Aorta (tissue), 5 donors: Measurements from ENCODE around the gene CD300A. TPM values are rescaled to one million over a fixed set of nuclear protein-coding genes. Genes with fewer than 3 reads are reported as not detected.
"Not testable (repeated sequence)": the region's sequence is repeated elsewhere in the genome, so short reads cannot be mapped to it uniquely, and the experiment has no call there.

Experiments used
- ATAC-seq: fragments of 200-7000 bp; cut with Tn5 transposase; one replicate; pipeline ENCODE4 v1.9.1; 2022; ENCODE audit warnings: moderate library complexity; ENCODE audit not compliant: low FRiP score
- DNase-seq, 2 donors: peaks; one replicate each; pipeline ENCODE4 v3.0.0-alpha.2; 2020
- H3K27ac ChIP-seq, 2 donors: one replicate each; pipeline ENCODE4 v1.5.1; 2013; ENCODE audit warnings: low read length in 2 of 2, mild to moderate bottlenecking in 2 of 2, moderate library complexity in 2 of 2, control low read depth in 1 of 2, inconsistent platforms in 1 of 2, low read depth in 1 of 2
- H3K27me3 ChIP-seq, 2 donors: one replicate each; pipeline ENCODE4 v1.6.1; 2013; ENCODE audit warnings: control low read depth in 1 of 2, low read length in 1 of 2, mild to moderate bottlenecking in 1 of 2, moderate library complexity in 1 of 2; ENCODE audit not compliant: insufficient read depth in 2 of 2, control insufficient read depth in 1 of 2
- H3K36me3 ChIP-seq, 2 donors: one replicate each; pipeline ENCODE4 v1.6.1; 2013; ENCODE audit warnings: control low read depth in 1 of 2, low read length in 1 of 2, mild to moderate bottlenecking in 1 of 2; ENCODE audit not compliant: insufficient read depth in 2 of 2, control insufficient read depth in 1 of 2
- H3K4me1 ChIP-seq, 2 donors: one replicate each; pipeline ENCODE4 v1.6.1; 2013; ENCODE audit warnings: low read length in 2 of 2, control low read depth in 1 of 2, mild to moderate bottlenecking in 1 of 2, moderate library complexity in 1 of 2; ENCODE audit not compliant: insufficient read depth in 2 of 2, control insufficient read depth in 1 of 2
- H3K4me3 ChIP-seq, 2 donors: one replicate each; pipeline ENCODE4 v1.5.1; 2013; ENCODE audit warnings: low read length in 2 of 2, control low read depth in 1 of 2, mild to moderate bottlenecking in 1 of 2
- H3K9me3 ChIP-seq: one replicate; pipeline ENCODE4 v1.6.1; 2013; ENCODE audit warnings: mild to moderate bottlenecking, low read length; ENCODE audit not compliant: control insufficient read depth
- WGBS, 2 donors: extraction: QIAGEN DNeasy Blood & Tissue Kit; methylation state at CpG; one replicate each; pipeline ENCODE4 v1.1.7; 2013; 5-methylcytosine and 5-hydroxymethylcytosine counted together
- intact Hi-C, 2 donors: fragments of 100-400 bp; cut with DNase I; formaldehyde crosslinking; loops; one replicate each; pipeline versions ENCODE4 v1.14.2 to v1.15.0; 2022
- polyA plus RNA-seq, 2 donors: library from polyadenylated mRNA; stranded (reverse); fragments of 200-250 nt; gene quantifications; one replicate each; pipeline ENCODE4 v1.2.3, GENCODE V29; 2013
- total RNA-seq, 2 donors: library from RNA; stranded (reverse); fragmentation: NEBNext Ultra II Directional; extraction: Animal tissue kit (Norgen Biotek cat#: 25700); gene quantifications; one replicate each; pipeline ENCODE4 v1.2.1, GENCODE V29; 2021
- donor health status: healthy with polysubstance abuse.
- donor health status: Bipolar disorder and iron deficiency.
- donor health status: DM: no; HTN: no; CAD: no.
- donor health status: DM: no; HTN: no; CAD: no.
- donor health status: DM: yes; HTN: yes; CAD: no.

CD300A gene
- total and polyA plus RNA-seq, 4 donors: 2.6 to 10.4 (median 9.7) TPM

- Histone ChIP-seq H3K9me3 (no peaks in the 10 kb centered on the region), H3K27ac (no peak overlapping the region), H3K36me3 (no peaks in the 10 kb centered on the region), H3K27me3 (no peaks in the 10 kb centered on the region), H3K4me1 (no peaks in the 10 kb centered on the region), H3K4me3 (no peak overlapping the region)
- no peak for DNase-seq
- ATAC-seq: no peak
- intact Hi-C loops: no loop called here
- WGBS, 2 donors: 83 to 88% methylated on average over 4 of the region's 4 CpGs
Measured at GRCh38 chr17:74475189-74475588, 8.8 kb downstream of the CD300A start.

GRCh38 chr17:74477411-74477810, 11.0 kb downstream of the CD300A start:
- H3K27ac ChIP-seq: no peak overlapping the region

GRCh38 chr17:74478420-74479100, 12.1 kb downstream of the CD300A start:
- ATAC-seq: no peak
- H3K9me3 ChIP-seq: no peaks in the 10 kb centered on the region
- no peaks in the 10 kb centered on the region for H3K27me3 ChIP-seq
- peak in 1 of 2 donors; percentile 79 for DNase-seq
- no peaks in the 10 kb centered on the region for H3K4me1 ChIP-seq
- no peaks in the 10 kb centered on the region for H3K36me3 ChIP-seq
- H3K27ac ChIP-seq: no peak overlapping the region
- 54 to 61% methylated on average over 6 of the region's 6 CpGs for WGBS, 2 donors
- intact Hi-C loops: no loop called here
- no peak overlapping the region for H3K4me3 ChIP-seq

More at GRCh38 chr17:74477411-74477810, 11.0 kb downstream of the CD300A start:
- no peaks in the 10 kb centered on the region for H3K27me3 ChIP-seq
- no peaks in the 10 kb centered on the region for H3K4me1 ChIP-seq
- no peaks in the 10 kb centered on the region for H3K9me3 ChIP-seq
- DNase-seq (peak in 1 of 2 donors; percentile 4), ATAC-seq (no peak)
- H3K36me3 ChIP-seq: no peaks in the 10 kb centered on the region
- intact Hi-C loops: no loop called here
- WGBS, 2 donors: 64 to 70% methylated on average over 4 of the region's 4 CpGs
- no peak overlapping the region for H3K4me3 ChIP-seq

- Histone ChIP-seq H3K4me3 (no peak overlapping the region), H3K27me3 (no peaks in the 10 kb centered on the region), H3K27ac (no peak overlapping the region), H3K36me3 (no peaks in the 10 kb centered on the region), H3K9me3 (no peaks in the 10 kb centered on the region), H3K4me1 (no peaks in the 10 kb centered on the region)
- intact Hi-C loops: no loop called here
- WGBS, 2 donors: 66 to 72% methylated on average over 8 of the region's 8 CpGs
- ATAC-seq: no peak
- peak in 1 of 2 donors; percentile 32 for DNase-seq
Measured at GRCh38 chr17:74480290-74480689, 13.9 kb downstream of the CD300A start.

- no peak overlapping the region for H3K4me3 ChIP-seq
- no peaks in the 10 kb centered on the region for H3K4me1 ChIP-seq
- intact Hi-C loops: no loop called here
- WGBS, 2 donors: 70 to 81% methylated on average over 7 of the region's 7 CpGs
- H3K9me3 ChIP-seq: no peaks in the 10 kb centered on the region
- no peak overlapping the region for H3K27ac ChIP-seq
- DNase-seq: no peak
- H3K36me3 ChIP-seq: no peaks in the 10 kb centered on the region
- H3K27me3 ChIP-seq: no peaks in the 10 kb centered on the region
- ATAC-seq: no peak
Measured at GRCh38 chr17:74481621-74482020, 15.2 kb downstream of the CD300A start.

GRCh38 chr17:74484066-74484465, 17.6 kb downstream of the CD300A start:
- ATAC-seq (no peak), DNase-seq (no peak)
- Histone ChIP-seq H3K27ac (no peak overlapping the region), H3K4me3 (no peak overlapping the region), H3K9me3 (no peaks in the 10 kb centered on the region), H3K36me3 (no peaks in the 10 kb centered on the region), H3K4me1 (no peaks in the 10 kb centered on the region), H3K27me3 (no peaks in the 10 kb centered on the region)
- intact Hi-C loops: no loop called here
- WGBS, 2 donors: 61% methylated on average over 9 of the region's 9 CpGs

GRCh38 chr17:74485022-74485743, 18.7 kb downstream of the CD300A start:
- no peaks in the 10 kb centered on the region for H3K27me3 ChIP-seq
- H3K4me1 ChIP-seq: no peaks in the 10 kb centered on the region
- intact Hi-C loops: no loop called here
- no peaks in the 10 kb centered on the region for H3K9me3 ChIP-seq
- WGBS, 2 donors: 36% methylated on average over 9 of the region's 9 CpGs
- H3K36me3 ChIP-seq: no peaks in the 10 kb centered on the region
- no peak overlapping the region for H3K4me3 ChIP-seq
- ATAC-seq: no peak
- no peak for DNase-seq
- no peak overlapping the region for H3K27ac ChIP-seq

- Histone ChIP-seq H3K36me3 (no peaks in the 10 kb centered on the region), H3K4me3 (no peak overlapping the region), H3K4me1 (no peaks in the 10 kb centered on the region), H3K9me3 (no peaks in the 10 kb centered on the region), H3K27me3 (no peaks in the 10 kb centered on the region), H3K27ac (no peak overlapping the region)
- intact Hi-C loops: no loop called here
- DNase-seq (no peak), ATAC-seq (no peak)
- 65 to 75% methylated on average over 5 of the region's 5 CpGs for whole genome bisulfite sequencing, 2 donors
Measured at GRCh38 chr17:74485841-74486240, 19.4 kb downstream of the CD300A start.

GRCh38 chr17:74488276-74488675, 21.8 kb downstream of the CD300A start:
- H3K27ac ChIP-seq, H3K36me3 ChIP-seq, H3K4me3 ChIP-seq, H3K4me1 ChIP-seq, H3K9me3 ChIP-seq, DNase-seq, H3K27me3 ChIP-seq, intact Hi-C loops, ATAC-seq: not testable (repeated sequence)
- 92 to 95% methylated on average over 4 of the region's 4 CpGs for WGBS, 2 donors
